Measurements from ENCODE around the gene CLCN4.

Gene CLCN4

GRCh38 chrX:10126834-10127233, 29.9 kb upstream of the CLCN4 start:
- in situ Hi-C loops (cut with MboI; ENCODE audit: low sequenced_read_pairs), result no loop called here

- in situ Hi-C loops (cut with MboI; ENCODE audit: low sequenced_read_pairs), result no loop called here
These were observed 28.4 kb upstream of the CLCN4 start for GRCh38 chrX:10128386-10128785.

GRCh38 chrX:10129229-10129628, 27.5 kb upstream of the CLCN4 start:
- in situ Hi-C loops (cut with MboI; ENCODE audit: low sequenced_read_pairs), result no loop called here

GRCh38 chrX:10130354-10130753, 26.4 kb upstream of the CLCN4 start:
- in situ Hi-C loops (cut with MboI; ENCODE audit: low sequenced_read_pairs), result no loop called here

GRCh38 chrX:10133980-10134676, 22.6 kb upstream of the CLCN4 start:
- in situ Hi-C loops (cut with MboI; ENCODE audit: low sequenced_read_pairs), result no loop called here

- in situ Hi-C loops (cut with MboI; ENCODE audit: low sequenced_read_pairs), result no loop called here
These were observed 21.9 kb upstream of the CLCN4 start for GRCh38 chrX:10134921-10135320.

- in situ Hi-C loops (cut with MboI; ENCODE audit: low sequenced_read_pairs), result no loop called here
These were observed 21.0 kb upstream of the CLCN4 start for GRCh38 chrX:10135561-10136399.

- in situ Hi-C loops (cut with MboI; ENCODE audit: low sequenced_read_pairs), result no loop called here
These were observed 18.0 kb upstream of the CLCN4 start for GRCh38 chrX:10138726-10139125.

- in situ Hi-C loops (cut with MboI; ENCODE audit: low sequenced_read_pairs), result no loop called here
These were observed 16.5 kb upstream of the CLCN4 start for GRCh38 chrX:10140264-10140663.

GRCh38 chrX:10142041-10142599, 14.7 kb upstream of the CLCN4 start:
- in situ Hi-C loops (cut with MboI; ENCODE audit: low sequenced_read_pairs), result no loop called here

- in situ Hi-C loops (cut with MboI; ENCODE audit: low sequenced_read_pairs), result no loop called here
These were observed 13.4 kb upstream of the CLCN4 start for GRCh38 chrX:10143071-10143983.

- in situ Hi-C loops (cut with MboI; ENCODE audit: low sequenced_read_pairs), result no loop called here
These were observed 10.4 kb upstream of the CLCN4 start for GRCh38 chrX:10146346-10146745.

GRCh38 chrX:10152086-10152485, 4.7 kb upstream of the CLCN4 start:
- in situ Hi-C loops (cut with MboI; ENCODE audit: low sequenced_read_pairs), result no loop called here

- in situ Hi-C loops (cut with MboI; ENCODE audit: low sequenced_read_pairs), result no loop called here
These were observed 1.6 kb upstream of the CLCN4 start for GRCh38 chrX:10155137-10155536.

GRCh38 chrX:10157032-10157341, 212 bp downstream of the CLCN4 start:
- in situ Hi-C loops (cut with MboI; ENCODE audit: low sequenced_read_pairs), result no loop called here

GRCh38 chrX:10157543-10157942, 768 bp downstream of the CLCN4 start:
- in situ Hi-C loops (cut with MboI; ENCODE audit: low sequenced_read_pairs), result no loop called here

- in situ Hi-C loops (cut with MboI; ENCODE audit: low sequenced_read_pairs), result no loop called here
These were observed 1.7 kb downstream of the CLCN4 start for GRCh38 chrX:10158279-10159144.

- in situ Hi-C loops (cut with MboI; ENCODE audit: low sequenced_read_pairs), result no loop called here
These were observed 2.3 kb downstream of the CLCN4 start for GRCh38 chrX:10159145-10159468.

GRCh38 chrX:10160211-10160610, 3.4 kb downstream of the CLCN4 start:
- in situ Hi-C loops (cut with MboI; ENCODE audit: low sequenced_read_pairs), result no loop called here

GRCh38 chrX:10163031-10163430, 6.3 kb downstream of the CLCN4 start:
- in situ Hi-C loops (cut with MboI; ENCODE audit: low sequenced_read_pairs), result no loop called here

All from HL-60/S4 treated with phorbol 12-myristate 13-acetate at 8.2 ng/mL for 4 days and 3 days (cell line).